GM12891 (cell line): ENCODE data around the gene RUSF1.

ENCODE experiments used
- POLR2A ChIP-seq: IDR thresholded peaks from 2 replicates; pipeline ENCODE4 v1.6.1; 2011; ENCODE audit warnings: low read depth, low read length, control low read depth
- POLR2AphosphoS5 ChIP-seq: IDR thresholded peaks from 2 replicates; pipeline ENCODE4 v1.6.1; 2011; ENCODE audit warnings: low read depth, low read length, control low read depth
- TAF1 ChIP-seq: IDR thresholded peaks from 2 replicates; pipeline ENCODE4 v1.6.1; 2011; ENCODE audit warnings: low read depth, low read length, control low read depth

DNA sequence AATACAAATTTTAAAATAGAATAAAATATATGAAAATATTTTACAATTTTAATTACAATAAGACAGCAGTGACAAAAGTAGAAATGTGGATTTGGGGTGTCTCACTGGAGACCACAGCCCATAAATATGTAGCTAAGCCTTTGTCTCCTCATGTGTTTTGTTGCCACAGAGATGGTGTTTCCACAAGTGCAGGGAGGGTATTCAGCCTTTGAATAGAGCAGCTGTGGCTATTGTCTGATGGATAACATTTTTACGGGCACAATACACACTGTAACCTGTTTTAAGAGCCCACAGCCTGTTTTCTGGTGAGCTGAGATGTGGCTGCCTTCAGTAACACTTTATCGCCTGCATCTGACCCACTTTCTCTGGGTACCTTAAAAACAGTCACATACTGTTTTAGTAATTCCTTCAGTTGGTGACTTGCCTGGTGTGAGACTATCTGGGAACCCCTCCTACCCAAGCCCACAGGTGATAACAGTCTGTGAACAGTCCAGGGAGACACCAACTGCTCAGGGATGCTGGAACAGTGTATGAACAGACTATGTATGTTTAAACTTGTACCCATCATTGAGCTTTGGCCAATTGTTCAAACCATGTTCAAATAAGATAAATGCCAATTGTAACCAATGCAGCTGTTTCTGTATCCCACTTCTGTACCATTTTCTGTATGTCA lies 11.7 kb upstream of the RUSF1 start:
- TF ChIP-seq POLR2AphosphoS5 = no peak
- no peak for TF ChIP-seq POLR2A
- TF ChIP-seq TAF1 = no peak
